HL-60 (cell line): ENCODE measurements around the gene STK16.

Experiments
- POLR2AphosphoS5 ChIP-seq: IDR thresholded peaks from 2 replicates; pipeline ENCODE4 v1.6.1; 2012; ENCODE audit warnings: low read depth
- REST ChIP-seq: IDR thresholded peaks from 2 replicates; pipeline ENCODE4 v1.6.1; 2012; ENCODE audit warnings: low read depth; ENCODE audit not compliant: insufficient replicate concordance
- TF ChIP-seq, protein P1 (sequence below): IDR thresholded peaks from one replicate; pipeline ENCODE4 v1.5.1; 2011; ENCODE audit warnings: low read length, control low read depth, inconsistent platforms; ENCODE audit not compliant: insufficient read depth

DNA sequence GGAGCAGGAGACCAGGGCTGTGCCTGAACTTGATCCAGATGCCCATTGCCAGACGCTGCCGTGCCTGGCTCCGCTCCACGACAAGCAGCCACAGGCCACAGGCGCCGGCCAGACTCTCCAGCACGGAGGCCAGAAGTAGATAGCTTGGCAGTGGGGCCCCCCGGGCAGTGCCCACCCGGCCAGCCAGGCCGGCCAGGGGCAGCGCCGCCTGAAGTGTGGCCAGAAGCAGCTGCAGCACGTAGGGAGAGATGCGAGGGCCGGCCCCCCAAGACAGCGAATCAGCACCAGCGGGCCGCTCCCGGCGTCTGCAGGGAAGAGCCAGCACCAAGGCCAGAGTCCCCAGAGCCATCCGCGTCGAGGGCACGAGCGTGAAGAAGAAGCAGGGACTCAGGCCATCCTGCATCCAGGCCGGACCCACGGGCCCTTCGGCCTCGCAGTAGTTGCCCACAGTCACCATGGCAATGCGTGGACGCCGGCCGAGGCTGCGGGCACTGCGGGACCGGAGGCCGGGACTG lies 27.0 kb upstream of the STK16 start:
- TF ChIP-seq, protein P1, sequence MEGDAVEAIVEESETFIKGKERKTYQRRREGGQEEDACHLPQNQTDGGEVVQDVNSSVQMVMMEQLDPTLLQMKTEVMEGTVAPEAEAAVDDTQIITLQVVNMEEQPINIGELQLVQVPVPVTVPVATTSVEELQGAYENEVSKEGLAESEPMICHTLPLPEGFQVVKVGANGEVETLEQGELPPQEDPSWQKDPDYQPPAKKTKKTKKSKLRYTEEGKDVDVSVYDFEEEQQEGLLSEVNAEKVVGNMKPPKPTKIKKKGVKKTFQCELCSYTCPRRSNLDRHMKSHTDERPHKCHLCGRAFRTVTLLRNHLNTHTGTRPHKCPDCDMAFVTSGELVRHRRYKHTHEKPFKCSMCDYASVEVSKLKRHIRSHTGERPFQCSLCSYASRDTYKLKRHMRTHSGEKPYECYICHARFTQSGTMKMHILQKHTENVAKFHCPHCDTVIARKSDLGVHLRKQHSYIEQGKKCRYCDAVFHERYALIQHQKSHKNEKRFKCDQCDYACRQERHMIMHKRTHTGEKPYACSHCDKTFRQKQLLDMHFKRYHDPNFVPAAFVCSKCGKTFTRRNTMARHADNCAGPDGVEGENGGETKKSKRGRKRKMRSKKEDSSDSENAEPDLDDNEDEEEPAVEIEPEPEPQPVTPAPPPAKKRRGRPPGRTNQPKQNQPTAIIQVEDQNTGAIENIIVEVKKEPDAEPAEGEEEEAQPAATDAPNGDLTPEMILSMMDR = no peak
- no peak for TF ChIP-seq POLR2AphosphoS5
- TF ChIP-seq REST = peak; percentile 86
